Transverse colon (tissue), 4 donors: Measurements from ENCODE around the gene DUOXA1.

Experiments used
- CTCF ChIP-seq, 5 experiments: fragments of 200-600 bp in 3 of 5; fragments of 450-650 bp in 2 of 5; sonication (generic) in 3 of 5; IDR thresholded peaks; 1 replicate in 2 of 5; 2 replicates in 3 of 5; pipeline ENCODE4 v1.5.1; 2016 to 2017; ENCODE audit warnings: antibody characterized with exemption in 5 of 5, inconsistent platforms in 3 of 5, mild to moderate bottlenecking in 2 of 5, moderate library complexity in 1 of 5
- POLR2A ChIP-seq: fragments of 450-650 bp; IDR thresholded peaks from one replicate; pipeline ENCODE4 v1.6.1; 2016; ENCODE audit warnings: antibody characterized with exemption, mild to moderate bottlenecking, moderate library complexity
- POLR2AphosphoS5 ChIP-seq, 3 donors: sonication (generic); formaldehyde crosslinking; IDR thresholded peaks; one replicate each; pipeline ENCODE4 v1.6.1; 2016; ENCODE audit warnings: antibody characterized with exemption in 3 of 3

DNA sequence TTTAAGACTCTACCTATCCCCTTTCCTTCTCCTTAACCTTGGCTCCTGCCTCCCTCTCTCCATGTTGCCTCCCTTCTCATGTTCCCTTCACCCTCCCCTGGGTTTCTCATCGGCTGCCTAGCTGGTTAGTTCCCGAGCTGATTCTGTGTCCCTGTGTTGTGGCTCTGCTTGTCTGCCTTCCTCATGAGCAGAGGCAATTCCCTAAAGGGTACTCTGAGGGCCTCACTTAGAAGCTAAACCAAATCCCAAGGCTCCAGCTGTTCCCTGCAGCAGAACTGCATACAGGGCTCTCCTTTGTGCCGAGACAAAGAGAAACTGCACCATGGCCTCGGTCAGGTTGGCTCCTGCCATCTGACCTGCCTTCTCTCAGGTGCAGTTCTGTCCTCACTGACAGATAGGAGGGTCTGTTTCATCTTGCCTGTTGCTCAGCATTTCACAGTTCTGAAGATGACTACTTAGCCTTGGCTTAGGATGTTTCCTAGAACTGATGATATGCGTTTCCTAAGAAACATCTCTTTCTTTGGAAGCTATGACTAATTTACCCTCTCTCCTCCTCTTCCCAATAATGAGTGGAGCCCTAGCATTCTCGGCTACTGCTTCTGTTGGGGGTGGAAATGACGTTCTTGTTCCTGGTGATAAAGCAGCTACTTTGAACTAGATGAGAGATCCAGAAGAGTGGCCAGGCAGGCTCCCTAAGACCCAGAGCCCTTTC, 27.2 kb upstream of the DUOXA1 start:
- no peak for TF ChIP-seq CTCF (IDR thresholded peaks at IDR 0.05)
- TF ChIP-seq POLR2A, result no peak
- no peak for TF ChIP-seq POLR2AphosphoS5 (IDR thresholded peaks at IDR 0.05)
